CD14-positive monocyte (primary cell): ENCODE data around the gene ATP6V0B. TPM values are rescaled to one million over a fixed set of nuclear protein-coding genes. Genes with fewer than 3 reads are reported as not detected.

ENCODE experiments used
- DNase-seq, 3 donors: peaks; one replicate each; pipeline ENCODE4 v3.0.0-alpha.2; 2011 to 2022
- H2AFZ ChIP-seq: 2 replicates; pipeline ENCODE4 v1.6.0; 2012; ENCODE audit warnings: mild to moderate bottlenecking, low read depth, low read length, inconsistent platforms; ENCODE audit not compliant: insufficient read depth, poor library complexity, severe bottlenecking
- H3K27ac ChIP-seq, 2 donors: 1 replicate in 1 of 2; 2 replicates in 1 of 2; pipeline ENCODE4 v1.5.1; 2012 to 2013; ENCODE audit warnings: low read length in 2 of 2, control low read depth in 1 of 2, inconsistent platforms in 1 of 2, low read depth in 1 of 2, mild to moderate bottlenecking in 1 of 2
- H3K27me3 ChIP-seq, 2 donors: one replicate each; pipeline versions ENCODE4 v1.6.0 to v1.6.1; 2011 to 2013; ENCODE audit warnings: low read length in 2 of 2; ENCODE audit not compliant: control insufficient read depth in 2 of 2, insufficient read depth in 2 of 2
- H3K36me3 ChIP-seq, 2 donors: replicated peaks in 1 of 2; 1 replicate in 1 of 2; 2 replicates in 1 of 2; pipeline versions ENCODE4 v1.5.1 to v1.6.1; 2012 to 2013; ENCODE audit warnings: low read length in 2 of 2, control low read depth in 1 of 2, inconsistent platforms in 1 of 2, mild to moderate bottlenecking in 1 of 2; ENCODE audit not compliant: insufficient read depth in 2 of 2, control insufficient read depth in 1 of 2
- H3K4me1 ChIP-seq, 2 donors: 1 replicate in 1 of 2; 2 replicates in 1 of 2; pipeline versions ENCODE4 v1.5.1 to v1.6.1; 2012 to 2013; ENCODE audit warnings: low read length in 2 of 2, control low read depth in 1 of 2, inconsistent platforms in 1 of 2, mild to moderate bottlenecking in 1 of 2, moderate library complexity in 1 of 2; ENCODE audit not compliant: insufficient read depth in 2 of 2, control insufficient read depth in 1 of 2
- H3K4me2 ChIP-seq: replicated peaks from 2 replicates; pipeline ENCODE3; 2012; ENCODE audit warnings: low read length, moderate library complexity, mild to moderate bottlenecking; ENCODE audit not compliant: poor library complexity, severe bottlenecking; ENCODE audit errors: extremely low read depth
- H3K4me3 ChIP-seq, 3 experiments: fragments of 200-600 bp in 1 of 3; sonication (generic) in 1 of 3; replicated peaks in 1 of 3; 1 replicate in 2 of 3; 2 replicates in 1 of 3; pipeline ENCODE4 v1.5.1; 2011 to 2013; ENCODE audit warnings: low read length in 3 of 3, mild to moderate bottlenecking in 3 of 3, control low read depth in 2 of 3, low read depth in 2 of 3, inconsistent platforms in 1 of 3, moderate library complexity in 1 of 3
- H3K79me2 ChIP-seq: 2 replicates; pipeline ENCODE4 v1.6.0; 2012; ENCODE audit warnings: mild to moderate bottlenecking, control low read depth, inconsistent platforms, low read length, moderate library complexity; ENCODE audit not compliant: insufficient read depth
- H3K9ac ChIP-seq: 2 replicates; pipeline ENCODE4 v1.6.0; 2017; ENCODE audit warnings: low read length, mild to moderate bottlenecking; ENCODE audit not compliant: insufficient read depth, poor library complexity, severe bottlenecking
- H3K9me3 ChIP-seq, 2 donors: replicated peaks in 1 of 2; 1 replicate in 1 of 2; 2 replicates in 1 of 2; pipeline versions ENCODE4 v1.5.1 to v1.6.1; 2012 to 2013; ENCODE audit warnings: low read length in 2 of 2, control low read depth in 1 of 2; ENCODE audit not compliant: control insufficient read depth in 1 of 2, insufficient read depth in 1 of 2
- H4K20me1 ChIP-seq: 2 replicates; pipeline ENCODE4 v1.6.0; 2012; ENCODE audit warnings: mild to moderate bottlenecking, low read length, control low read depth, moderate library complexity; ENCODE audit not compliant: insufficient read depth
- H3K27ac Mint-ChIP-seq, 7 donors: one replicate each; pipeline ENCODE4 v1.8.0; 2020; ENCODE audit warnings: mild to moderate bottlenecking in 7 of 7, mixed read lengths in 7 of 7, moderate library complexity in 6 of 7, inconsistent platforms in 2 of 7
- H3K27me3 Mint-ChIP-seq, 3 donors: one replicate each; pipeline ENCODE4 v1.8.0; 2021 to 2022; ENCODE audit warnings: low read depth in 3 of 3, mild to moderate bottlenecking in 3 of 3, mixed read lengths in 3 of 3, moderate library complexity in 3 of 3, inconsistent platforms in 1 of 3
- H3K36me3 Mint-ChIP-seq, 2 donors: one replicate each; pipeline ENCODE4 v1.8.0; 2020; ENCODE audit warnings: mixed read lengths in 2 of 2, inconsistent platforms in 1 of 2, mild to moderate bottlenecking in 1 of 2
- H3K4me1 Mint-ChIP-seq: one replicate; pipeline ENCODE4 v1.8.0; 2020; ENCODE audit warnings: mild to moderate bottlenecking, mixed read lengths
- H3K4me3 Mint-ChIP-seq, 2 donors: one replicate each; pipeline ENCODE4 v1.8.0; 2020; ENCODE audit warnings: mild to moderate bottlenecking in 2 of 2, mixed read lengths in 2 of 2, moderate library complexity in 1 of 2
- H3K9me3 Mint-ChIP-seq, 7 donors: one replicate each; pipeline ENCODE4 v1.8.0; 2020 to 2022; ENCODE audit warnings: mixed read lengths in 7 of 7, mild to moderate bottlenecking in 6 of 7, moderate library complexity in 6 of 7, inconsistent platforms in 2 of 7
- WGBS: methylation state at CpG from one replicate; pipeline ENCODE4 v1.1.5; 2013; ENCODE audit warnings: missing lambda C conversion rate; ENCODE audit not compliant: insufficient coverage; 5-methylcytosine and 5-hydroxymethylcytosine counted together
- intact Hi-C, 2 donors: fragments of 100-400 bp; cut with micrococcal nuclease; formaldehyde crosslinking; loops; one replicate each; pipeline versions ENCODE4 v1.15.0 to v1.15.1; 2023
- polyA plus RNA-seq, 3 donors: library from polyadenylated mRNA; depleted of rRNA in 1 of 3; unstranded in 2 of 3; stranded (reverse) in 1 of 3; fragments of 300-500 nt in 2 of 3; fragments of >200 nt in 1 of 3; fragmentation: Illumina TruSeq in 2 of 3; gene quantifications; 1 replicate in 2 of 3; 2 replicates in 1 of 3; pipeline ENCODE4 v1.2.3, GENCODE V29; 2012 to 2021
- TF ChIP-seq, protein P1 (sequence below): fragments of 200-600 bp; IDR thresholded peaks from one replicate; pipeline ENCODE4 v1.8.0; 2022; ENCODE audit warnings: antibody characterized with exemption, mild to moderate bottlenecking

Gene ATP6V0B
- polyA plus RNA-seq, 3 donors, result 465 to 1,219 (median 954) TPM

- TF ChIP-seq, protein P1, sequence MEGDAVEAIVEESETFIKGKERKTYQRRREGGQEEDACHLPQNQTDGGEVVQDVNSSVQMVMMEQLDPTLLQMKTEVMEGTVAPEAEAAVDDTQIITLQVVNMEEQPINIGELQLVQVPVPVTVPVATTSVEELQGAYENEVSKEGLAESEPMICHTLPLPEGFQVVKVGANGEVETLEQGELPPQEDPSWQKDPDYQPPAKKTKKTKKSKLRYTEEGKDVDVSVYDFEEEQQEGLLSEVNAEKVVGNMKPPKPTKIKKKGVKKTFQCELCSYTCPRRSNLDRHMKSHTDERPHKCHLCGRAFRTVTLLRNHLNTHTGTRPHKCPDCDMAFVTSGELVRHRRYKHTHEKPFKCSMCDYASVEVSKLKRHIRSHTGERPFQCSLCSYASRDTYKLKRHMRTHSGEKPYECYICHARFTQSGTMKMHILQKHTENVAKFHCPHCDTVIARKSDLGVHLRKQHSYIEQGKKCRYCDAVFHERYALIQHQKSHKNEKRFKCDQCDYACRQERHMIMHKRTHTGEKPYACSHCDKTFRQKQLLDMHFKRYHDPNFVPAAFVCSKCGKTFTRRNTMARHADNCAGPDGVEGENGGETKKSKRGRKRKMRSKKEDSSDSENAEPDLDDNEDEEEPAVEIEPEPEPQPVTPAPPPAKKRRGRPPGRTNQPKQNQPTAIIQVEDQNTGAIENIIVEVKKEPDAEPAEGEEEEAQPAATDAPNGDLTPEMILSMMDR, result no peak
- H3K4me3 ChIP-seq, result peak within 1 kb of the TSS; percentile 54 to 94 (median 63)
- peaks cover 16 to 27% of the 10 kb centered on the region in 2 donors for H3K4me1 ChIP-seq
- WGBS, result 1% methylated on average over 28 of the region's 47 CpGs
- H3K27me3 ChIP-seq, result no peaks in the 10 kb centered on the region
- peaks cover 6 to 36% of the 10 kb centered on the region in 2 donors for H3K36me3 ChIP-seq
- peak within 1 kb of the TSS; percentile 89 for H2AFZ ChIP-seq
- H4K20me1 ChIP-seq, result peaks cover under 1% of the 10 kb centered on the region
- intact Hi-C loops, result loop anchor here in 1 of 2 donors (10.0 kb wide), 2 partner anchors 315 to 385 kb away; partner anchors contain the start of genes ERI3 and KDM4A
- peak; percentile 97 to 98 (median 97) for DNase-seq
- Mint-ChIP-seq H3K27me3 (peaks cover 0 to 3% (median 1%) of the 10 kb centered on the region in 3 donors), H3K4me3 (peak within 1 kb of the TSS; percentile 89 to 96), H3K9me3 (no peaks in the 10 kb centered on the region), H3K36me3 (peaks cover 26 to 29% of the 10 kb centered on the region in 2 donors), H3K4me1 (peaks cover 24% of the 10 kb centered on the region), H3K27ac (peak within 1 kb of the TSS; percentile 50 to 93 (median 79))
- H3K27ac ChIP-seq, result peak within 1 kb of the TSS in 1 of 2 donors; percentile 65
- peaks cover 14% of the 10 kb centered on the region for H3K79me2 ChIP-seq
- peak within 1 kb of the TSS; percentile 69 for H3K9ac ChIP-seq
- H3K4me2 ChIP-seq, result peak within 1 kb of the TSS; percentile 92
- H3K9me3 ChIP-seq, result no peaks in the 10 kb centered on the region
These were observed 4.9 kb upstream of the ATP6V0B start, which contains the start of gene DPH2 for GRCh38 chr1:43969746-43970466. TSS of gene DPH2 (plus strand) at chr1:43970010. CDS start at chr1:43970176, 166 bp downstream.

- H3K27ac ChIP-seq, result peak overlapping the region in 1 of 2 donors; percentile 65
- no peaks in the 10 kb centered on the region for H3K27me3 ChIP-seq
- H3K9me3 Mint-ChIP-seq, result no peaks in the 10 kb centered on the region
- H3K4me1 ChIP-seq, result peaks cover 16 to 27% of the 10 kb centered on the region in 2 donors
- peaks cover 6% of the 10 kb centered on the region for H4K20me1 ChIP-seq
- H3K27ac Mint-ChIP-seq, result peak overlapping the region in 4 of 7 donors; percentile 65 to 93 (median 84)
- no peaks in the 10 kb centered on the region for H3K9me3 ChIP-seq
- H3K9ac ChIP-seq, result peak overlapping the region; percentile 69
- TF ChIP-seq, protein P1, result no peak
- peaks cover 20% of the 10 kb centered on the region for H3K79me2 ChIP-seq
- H3K4me1 Mint-ChIP-seq, result peaks cover 24% of the 10 kb centered on the region
- H2AFZ ChIP-seq, result peak overlapping the region; percentile 89
- whole genome bisulfite sequencing, result 63% methylated on average over 3 of the region's 5 CpGs
- H3K27me3 Mint-ChIP-seq, result peaks cover 0 to 3% (median 1%) of the 10 kb centered on the region in 3 donors
- peak overlapping the region; percentile 54 to 94 (median 63) for H3K4me3 ChIP-seq
- peak overlapping the region; percentile 89 to 96 for H3K4me3 Mint-ChIP-seq
- intact Hi-C loops, result loop anchor here in 1 of 2 donors (10.0 kb wide), 2 partner anchors 316 to 384 kb away; partner anchors contain the start of genes ERI3 and KDM4A
- peak overlapping the region; percentile 92 for H3K4me2 ChIP-seq
- H3K36me3 Mint-ChIP-seq, result peaks cover 26 to 31% of the 10 kb centered on the region in 2 donors
- DNase-seq, result no peak
- H3K36me3 ChIP-seq, result peaks cover 6 to 33% of the 10 kb centered on the region in 2 donors
These were observed 4.3 kb upstream of the ATP6V0B start for GRCh38 chr1:43970502-43970901.
